HG03439 (cell line): ENCODE data around the gene C13orf46.

Source experiments
- ATAC-seq: cut with Tn5 transposase; IDR thresholded peaks from one replicate; pipeline ENCODE4 v1.9.1; 2021; ENCODE audit warnings: mild to moderate bottlenecking, moderate library complexity; ENCODE audit not compliant: unreplicated experiment

The C13orf46 gene

GRCh38 chr13:113972451-113973217 lies 1.2 kb downstream of the C13orf46 start:
- no peak for ATAC-seq

DNA sequence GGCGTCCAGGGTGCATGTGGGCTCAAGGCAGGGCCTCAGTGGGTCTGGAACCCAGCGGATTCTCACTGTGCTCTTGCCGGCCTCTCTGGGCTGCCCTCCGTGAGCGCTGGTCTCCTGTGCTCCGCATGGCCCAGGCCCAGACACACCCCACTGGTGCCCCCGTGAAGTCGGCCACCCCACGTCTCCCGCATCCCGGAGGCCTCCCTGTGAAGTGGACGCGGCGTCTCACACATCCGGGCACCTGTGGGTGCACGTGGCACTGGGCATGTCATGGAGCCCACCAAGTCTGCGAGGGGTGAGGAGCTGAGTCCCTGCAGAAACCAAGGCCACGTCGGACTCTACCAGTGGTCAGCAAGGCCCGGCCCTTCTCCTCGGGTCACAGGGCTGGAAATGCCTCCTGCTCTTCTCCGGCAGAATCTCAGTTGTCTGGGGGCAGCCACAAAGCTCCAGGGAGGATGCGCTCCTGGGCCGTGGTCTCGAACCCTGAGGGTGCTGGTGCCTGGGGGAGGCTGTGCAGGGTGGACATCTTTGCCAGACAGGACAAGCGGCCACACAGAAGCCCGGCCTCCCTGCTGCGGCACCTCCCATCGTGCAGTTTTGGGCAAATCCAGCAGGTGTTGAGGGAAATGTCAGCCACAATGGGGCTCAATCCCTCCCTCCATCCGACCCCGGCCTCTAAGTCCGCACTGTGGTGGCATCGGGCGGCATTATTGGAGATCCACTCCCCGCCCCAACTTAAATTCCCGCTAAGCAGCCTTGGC lies 2.2 kb downstream of the C13orf46 start:
- no peak for ATAC-seq

GRCh38 chr13:113970810-113971470 lies 2.9 kb downstream of the C13orf46 start:
- no peak for ATAC-seq

DNA sequence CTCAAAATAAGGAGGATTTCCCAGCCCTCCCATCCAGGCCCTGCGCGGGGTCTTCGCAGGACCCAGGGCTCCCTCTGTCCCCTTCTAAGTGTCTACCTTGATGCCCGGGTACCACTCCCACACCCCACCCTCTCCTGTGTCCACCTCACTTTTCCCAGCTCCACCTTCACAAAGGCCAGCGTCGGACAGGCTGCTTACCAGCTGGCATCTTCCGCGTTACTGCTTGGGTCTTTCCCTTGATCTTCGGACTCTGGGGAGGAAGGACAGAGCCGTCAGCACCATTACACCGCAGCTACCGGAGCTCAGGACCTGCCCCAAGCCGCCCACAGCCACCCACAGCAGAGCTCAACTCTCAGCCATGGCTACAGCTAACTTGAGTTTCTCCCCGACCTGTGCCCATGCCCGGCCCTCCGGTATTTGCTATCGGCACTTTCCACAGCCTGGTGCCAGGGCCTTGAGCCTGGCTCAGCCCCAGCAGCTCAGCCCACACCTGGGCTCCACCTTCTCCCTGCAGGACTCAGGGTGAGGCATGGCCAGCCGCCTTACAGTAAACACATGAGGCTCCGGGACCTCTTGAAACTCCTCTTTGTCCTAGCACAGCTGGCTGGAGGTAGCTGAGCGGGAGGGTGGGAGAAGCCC lies 3.8 kb downstream of the C13orf46 start:
- no peak for ATAC-seq

DNA sequence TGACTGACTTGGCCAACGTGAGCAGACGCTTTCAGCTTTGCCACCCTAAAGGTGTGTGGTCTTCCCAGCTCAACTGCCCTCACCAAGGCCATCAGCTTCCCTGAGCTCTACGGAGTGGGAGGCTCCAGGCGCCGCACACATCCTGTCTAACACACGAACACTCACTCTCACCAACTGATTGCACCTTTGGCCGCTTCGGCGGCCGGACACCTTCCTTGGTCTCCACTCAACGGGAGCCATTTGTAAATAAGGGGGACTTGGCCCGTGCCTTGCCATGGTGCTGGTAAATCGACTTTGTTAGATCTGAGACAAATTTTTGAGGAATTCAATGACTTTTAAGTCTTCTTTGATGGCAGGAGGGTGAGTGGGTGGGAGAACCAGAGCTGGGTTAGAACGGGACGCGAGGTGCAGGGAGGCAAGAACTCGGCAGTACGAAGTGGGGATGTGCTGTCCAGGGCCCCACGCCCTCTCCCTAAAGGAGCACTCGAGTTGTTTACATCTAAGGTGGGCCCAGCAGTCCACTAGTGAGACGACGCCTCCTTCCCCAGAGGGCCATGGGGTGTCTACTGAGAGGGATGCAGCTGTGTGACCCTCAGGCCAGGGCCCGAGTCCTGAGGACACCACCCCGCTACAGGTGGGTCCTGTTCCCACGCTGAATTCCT lies 4.4 kb downstream of the C13orf46 start:
- ATAC-seq = no peak

DNA sequence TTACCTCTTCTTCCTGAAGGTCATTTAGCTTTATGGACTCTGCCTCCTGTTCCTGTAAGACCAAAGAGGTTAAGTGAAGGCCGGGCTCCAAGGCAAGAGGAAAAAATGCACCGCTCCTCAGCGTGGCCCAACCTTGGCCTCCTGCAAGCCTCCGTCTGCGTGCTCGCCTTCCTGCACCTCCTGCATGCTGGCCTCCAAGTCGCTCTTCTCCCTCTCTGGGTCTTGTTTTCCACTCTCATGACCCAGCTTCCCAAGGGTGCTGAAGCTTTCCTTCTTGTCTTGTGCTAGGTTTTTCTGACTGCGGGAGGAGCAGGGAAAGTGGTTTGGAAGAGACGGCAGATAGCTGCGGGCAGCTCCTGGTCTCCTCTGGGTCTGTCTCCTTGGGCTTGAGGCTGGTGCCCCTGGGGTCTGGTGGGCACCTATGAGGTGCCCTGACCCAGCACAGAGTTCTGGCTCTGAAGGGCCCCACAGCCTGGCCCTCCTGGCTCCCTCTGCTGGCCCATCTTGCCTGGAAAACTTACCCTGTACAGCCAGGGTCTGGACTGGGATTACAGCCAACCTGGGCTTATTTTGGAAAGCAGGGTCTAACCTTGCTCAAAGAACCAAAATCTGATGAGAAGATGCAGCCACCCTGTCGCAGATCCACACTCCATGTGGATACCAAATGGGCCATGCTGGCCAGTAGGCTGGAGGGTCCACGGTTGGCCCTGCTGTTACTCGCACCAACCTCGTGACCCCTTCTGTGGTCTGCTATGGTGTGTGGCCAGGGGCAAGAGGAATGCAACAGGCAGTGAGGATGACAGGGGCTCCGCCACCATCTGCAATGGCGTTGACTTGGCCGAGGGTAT lies 5.2 kb downstream of the C13orf46 start:
- no peak for ATAC-seq

- no peak for ATAC-seq
These were observed 6.0 kb downstream of the C13orf46 start for GRCh38 chr13:113967729-113968462.

DNA sequence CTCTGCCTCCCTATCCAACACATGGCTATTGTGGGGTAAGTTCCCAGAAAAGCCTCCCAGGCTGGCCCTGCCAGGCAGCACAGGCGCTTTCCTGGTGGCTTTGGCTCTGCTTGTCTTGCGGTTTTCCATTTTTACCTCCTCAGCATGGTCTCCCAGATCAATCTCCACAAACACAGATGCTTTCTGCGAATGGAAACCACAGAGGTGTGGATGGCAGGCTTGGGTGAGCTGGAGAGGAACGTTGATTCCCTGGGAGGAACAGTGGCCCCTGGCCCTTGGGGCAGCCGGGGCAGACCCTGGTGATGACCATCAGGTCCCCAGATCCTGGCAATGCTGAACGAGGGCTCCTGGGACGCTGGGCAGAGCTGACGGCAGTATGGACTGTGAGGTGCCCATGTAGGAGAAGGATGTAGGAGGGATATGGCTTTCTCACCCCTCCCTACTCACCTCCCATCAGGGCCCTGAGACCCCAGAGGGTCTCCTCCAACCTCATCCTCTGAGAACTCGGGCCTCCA lies 6.6 kb downstream of the C13orf46 start:
- no peak for ATAC-seq

DNA sequence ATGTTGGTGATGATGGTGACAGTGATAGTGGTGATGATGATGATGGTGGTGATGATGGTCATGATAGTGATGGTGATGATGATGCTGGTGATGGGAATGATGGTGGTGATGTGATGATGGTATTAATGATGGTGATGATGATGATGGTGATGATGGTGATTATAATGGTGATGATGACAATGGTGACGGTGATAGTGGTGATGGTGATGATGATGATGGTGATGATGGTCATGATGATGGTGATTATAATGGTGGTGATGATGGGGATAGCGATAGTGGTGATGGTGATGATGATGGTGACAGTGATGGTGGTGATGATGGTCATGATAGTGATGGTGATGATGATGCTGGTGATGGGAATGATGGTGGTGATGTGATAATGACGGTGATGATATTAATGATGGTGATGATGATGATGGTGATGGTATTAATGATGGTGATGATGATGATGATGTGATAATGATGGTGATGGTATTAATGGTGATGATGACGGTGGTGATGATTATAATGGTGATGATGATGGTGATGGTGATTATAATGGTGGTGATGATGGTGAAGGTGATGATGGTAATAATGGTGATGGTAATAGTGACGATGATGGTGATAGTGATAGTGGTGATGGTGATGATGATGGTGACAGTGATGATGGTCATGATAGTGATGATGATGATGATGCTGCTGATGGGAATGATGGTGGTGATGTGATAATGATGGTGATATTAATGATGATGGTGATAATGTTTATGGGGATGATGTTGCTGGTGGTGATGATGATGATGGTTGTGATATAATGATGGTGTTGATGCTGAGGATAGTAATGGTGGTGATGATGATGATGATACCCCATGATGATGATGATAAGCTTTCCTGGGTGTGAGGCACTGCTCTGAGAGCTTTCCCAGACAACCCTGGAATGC lies 7.7 kb downstream of the C13orf46 start:
- ATAC-seq = no peak

DNA sequence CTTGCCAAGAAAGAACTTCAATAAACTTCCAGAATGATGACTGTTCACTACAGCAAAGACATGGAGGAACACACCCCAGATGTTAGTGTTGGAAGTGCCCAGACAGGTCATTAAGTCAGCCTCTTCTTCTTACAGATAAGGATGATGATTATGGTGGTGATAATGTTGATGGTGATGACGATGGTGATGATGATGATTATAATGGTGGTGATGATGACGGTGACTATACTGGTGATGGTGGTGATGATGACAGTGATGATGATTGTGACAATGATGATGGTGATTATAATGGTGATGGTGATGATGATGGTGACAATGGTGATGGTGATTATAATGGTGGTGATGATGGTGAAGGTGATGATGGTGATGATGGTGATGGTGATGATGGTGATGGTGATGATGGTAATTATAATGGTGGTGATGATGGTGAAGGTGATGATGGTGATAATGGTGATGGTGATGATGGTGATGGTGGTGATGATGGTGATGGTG lies 8.4 kb downstream of the C13orf46 start:
- no peak for ATAC-seq

GRCh38 chr13:113964251-113964995 lies 9.5 kb downstream of the C13orf46 start:
- no peak for ATAC-seq

DNA sequence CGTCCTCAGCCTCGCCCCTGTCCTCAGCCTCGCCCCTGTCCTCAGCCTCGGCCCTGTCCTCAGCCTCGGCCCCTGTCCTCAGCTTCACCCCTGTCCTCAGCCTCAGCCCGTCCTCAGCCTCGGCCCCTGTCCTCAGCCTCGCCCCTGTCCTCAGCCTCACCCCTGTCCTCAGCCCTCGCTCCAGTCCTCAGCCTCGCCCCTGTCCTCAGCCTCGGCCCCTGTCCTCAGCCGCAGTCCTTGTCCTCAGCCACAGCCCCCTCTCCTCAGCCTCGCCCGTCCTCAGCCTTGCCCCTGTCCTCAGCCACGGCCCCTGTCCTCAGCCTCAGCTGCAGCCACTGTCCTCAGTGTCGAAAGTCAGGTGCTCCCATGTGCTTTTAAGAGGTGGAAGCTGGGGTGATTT lies 10.5 kb downstream of the C13orf46 start:
- ATAC-seq = no peak

DNA sequence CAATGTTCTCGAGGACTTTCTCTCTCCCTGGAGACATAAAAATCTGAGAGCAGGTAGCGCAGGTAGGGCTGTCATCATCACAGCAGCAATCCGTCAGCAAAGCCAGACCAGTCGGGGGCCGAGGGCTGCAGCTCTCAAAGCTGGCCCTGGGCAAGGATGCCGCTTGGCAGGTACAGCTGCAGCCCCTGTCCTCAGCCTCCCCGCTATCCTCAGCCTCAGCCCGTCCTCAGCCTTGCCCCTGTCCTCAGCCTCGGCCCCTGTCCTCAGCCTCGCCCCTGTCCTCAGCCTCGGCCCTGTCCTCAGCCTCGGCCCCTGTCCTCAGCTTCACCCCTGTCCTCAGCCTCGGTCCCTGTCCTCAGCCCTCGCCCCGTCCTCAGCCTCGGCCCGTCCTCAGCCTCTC lies 10.9 kb downstream of the C13orf46 start:
- ATAC-seq = no peak

DNA sequence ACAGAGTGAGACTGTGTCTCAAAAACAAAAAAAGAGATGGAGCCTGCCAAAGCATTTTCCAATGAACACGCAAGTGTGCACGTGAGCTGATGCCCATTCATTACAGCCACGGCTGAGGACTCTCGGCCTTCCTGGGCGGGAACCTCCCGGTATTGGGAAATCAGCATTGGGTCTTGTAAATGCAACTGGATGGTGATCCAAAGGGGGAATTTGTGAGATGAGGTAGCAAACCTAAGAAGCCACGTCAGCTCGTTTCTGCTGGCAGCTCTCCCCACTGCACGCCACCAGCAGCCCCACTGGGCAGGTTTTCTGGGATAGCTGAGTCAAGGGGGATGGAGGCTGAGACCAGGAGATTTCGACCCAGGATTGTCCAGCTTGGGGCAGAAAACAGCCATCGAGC lies 11.5 kb downstream of the C13orf46 start:
- no peak for ATAC-seq

GRCh38 chr13:113960276-113960948 lies 13.5 kb downstream of the C13orf46 start:
- ATAC-seq = no peak

DNA sequence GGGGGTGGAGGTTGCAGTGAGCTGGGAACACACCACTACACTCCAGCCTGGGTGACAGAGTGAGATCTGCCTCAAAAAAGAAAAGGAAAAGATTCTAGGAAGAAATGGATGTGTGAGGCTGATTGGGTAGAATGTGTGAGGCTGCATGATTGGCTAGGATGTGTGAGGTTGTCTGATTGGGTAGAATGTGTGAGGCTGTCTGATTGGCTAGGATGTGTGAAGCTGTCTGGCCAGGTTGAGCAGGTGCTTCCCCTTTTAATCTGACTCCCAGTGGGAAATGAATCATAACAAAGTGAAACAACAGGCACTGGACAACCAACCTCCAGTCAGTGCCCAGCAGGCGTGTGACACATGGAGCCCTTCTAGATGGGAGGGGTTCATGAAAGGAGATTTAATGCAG lies 14.7 kb downstream of the C13orf46 start:
- ATAC-seq = no peak

- ATAC-seq = no peak
These were observed 15.5 kb downstream of the C13orf46 start for GRCh38 chr13:113958373-113958772.
